ENCODE results near the gene BBLN.

The BBLN gene

DNA sequence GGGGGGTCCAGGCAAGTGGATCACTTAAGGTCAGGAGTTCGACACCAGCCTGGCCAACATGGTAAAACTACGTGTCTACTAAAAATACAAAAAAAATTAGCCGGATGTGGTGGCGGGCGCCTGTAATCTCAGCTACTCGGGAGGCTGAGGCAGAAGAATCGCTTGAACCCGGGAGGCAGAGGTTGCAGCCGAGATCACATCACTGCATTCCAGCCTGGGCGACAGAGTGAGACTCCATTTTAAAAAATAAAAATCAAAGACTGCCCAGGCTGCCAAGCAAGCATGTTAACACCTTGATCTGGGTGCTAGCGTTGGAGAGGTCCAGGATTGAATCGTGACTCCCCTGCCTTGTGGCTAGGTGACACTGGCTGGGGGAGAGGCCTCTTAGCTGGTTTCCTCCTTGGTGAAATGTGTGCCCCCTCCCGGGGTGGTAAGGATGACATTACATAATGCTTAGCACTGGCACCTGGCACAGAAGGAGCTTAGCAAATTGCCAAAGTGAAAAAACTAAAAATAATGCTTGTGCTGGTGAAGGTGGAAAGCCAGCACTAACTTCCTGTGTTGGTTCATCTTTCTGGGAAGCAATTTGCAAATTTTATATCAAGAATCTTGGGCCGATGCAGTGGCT lies 33.5 kb downstream of the BBLN start:
- Histone ChIP-seq H3K9me3 (ENCODE audit: control insufficient read depth, low read length) (no peaks in the 10 kb centered on the region), H3K4me1 (ENCODE audit: control insufficient read depth, insufficient read depth, low read length, poor library complexity, severe bottlenecking) (peaks cover 6% of the 10 kb centered on the region), H3K4me3 (ENCODE audit: extremely low read depth, insufficient read depth, low read length, poor library complexity, severe bottlenecking) (no peak overlapping the region), H3K36me3 (ENCODE audit: control insufficient read depth, insufficient read depth, low read length) (peaks cover 20% of the 10 kb centered on the region), H3K27ac (ENCODE audit: low read depth, low read length, severe bottlenecking) (no peak overlapping the region)
- 93 to 94% methylated on average over 13 to 14 of the region's 14 CpGs for WGBS, 2 experiments (ENCODE audit: insufficient coverage in 2 of 2)

DNA sequence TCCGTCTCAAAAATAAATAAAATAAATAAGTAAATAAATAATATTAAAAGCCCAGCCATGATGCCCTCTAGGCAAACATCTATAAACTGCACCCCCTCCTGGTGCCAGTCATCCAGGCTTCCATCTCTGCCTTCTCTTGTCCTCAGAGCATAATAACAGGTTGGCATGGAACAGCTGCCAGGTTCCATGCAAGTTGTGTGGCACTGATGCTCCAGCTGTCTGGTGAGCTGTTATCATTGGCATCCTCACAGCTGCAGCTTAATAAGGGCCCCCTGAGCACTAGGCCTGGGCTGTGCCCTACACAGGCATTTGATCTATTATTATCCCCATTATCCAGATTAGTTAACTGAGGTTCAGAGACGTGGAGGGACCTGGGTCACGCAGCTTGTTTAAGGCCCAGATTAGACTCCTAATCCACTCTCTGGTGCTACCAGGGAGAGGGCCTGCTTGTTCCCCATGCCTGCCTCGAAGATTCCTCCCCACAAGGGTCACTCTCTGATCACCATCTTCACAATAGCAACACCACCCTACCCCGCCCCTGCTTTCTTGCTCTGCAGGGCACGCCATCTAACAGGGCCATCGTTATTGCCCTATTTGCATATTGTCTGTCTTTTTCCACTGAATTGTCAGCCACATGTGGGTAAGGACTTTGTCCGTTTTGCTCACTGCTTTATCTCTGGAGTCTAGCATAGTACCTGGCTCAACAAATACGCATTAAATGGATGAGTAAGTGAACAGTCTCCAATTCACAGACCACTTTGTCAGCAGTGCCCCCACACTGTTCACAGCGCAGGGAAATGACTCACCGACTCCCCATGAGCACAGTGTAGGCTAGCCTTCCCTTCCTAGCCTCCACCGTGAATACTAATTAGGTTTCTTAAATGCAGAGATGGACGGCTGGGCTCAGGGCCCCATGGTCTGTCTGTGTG lies 41.6 kb downstream of the BBLN start:
- 62 to 73% methylated on average over 9 of the region's 13 CpGs for WGBS, 2 experiments (ENCODE audit: insufficient coverage in 2 of 2)
- peak overlapping the region; percentile 57 for H3K27ac ChIP-seq (ENCODE audit: low read depth, low read length, severe bottlenecking)
- H3K36me3 ChIP-seq (ENCODE audit: control insufficient read depth, insufficient read depth, low read length): no peaks in the 10 kb centered on the region
- no peak overlapping the region for H3K4me3 ChIP-seq (ENCODE audit: extremely low read depth, insufficient read depth, low read length, poor library complexity, severe bottlenecking)
- peaks cover 15% of the 10 kb centered on the region for H3K4me1 ChIP-seq (ENCODE audit: control insufficient read depth, insufficient read depth, low read length, poor library complexity, severe bottlenecking)
- peaks cover 4% of the 10 kb centered on the region for H3K9me3 ChIP-seq (ENCODE audit: control insufficient read depth, low read length)

DNA sequence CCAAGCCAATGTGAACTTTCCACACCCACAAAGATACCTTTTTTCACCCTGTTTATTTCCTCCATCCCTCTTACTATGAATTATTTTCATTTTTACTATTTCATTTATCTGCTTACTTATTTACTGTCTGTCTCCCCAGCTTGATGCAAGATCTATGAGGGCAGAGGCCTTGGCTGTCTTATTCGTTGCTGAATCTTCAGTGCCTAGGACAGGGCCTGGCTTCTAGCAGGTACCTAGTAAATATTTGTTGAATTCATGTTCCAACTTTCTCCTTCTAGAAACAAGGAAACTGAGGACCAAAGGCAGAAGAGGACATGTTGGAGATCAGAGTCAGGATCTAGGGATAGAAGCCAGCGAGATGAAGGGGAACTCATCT lies 42.6 kb downstream of the BBLN start:
- H3K4me1 ChIP-seq (ENCODE audit: control insufficient read depth, insufficient read depth, low read length, poor library complexity, severe bottlenecking): peaks cover 15% of the 10 kb centered on the region
- peak overlapping the region; percentile 77 for H3K4me3 ChIP-seq (ENCODE audit: extremely low read depth, insufficient read depth, low read length, poor library complexity, severe bottlenecking)
- peaks cover 4% of the 10 kb centered on the region for H3K9me3 ChIP-seq (ENCODE audit: control insufficient read depth, low read length)
- H3K27ac ChIP-seq (ENCODE audit: low read depth, low read length, severe bottlenecking): peak overlapping the region; percentile 57
- no peaks in the 10 kb centered on the region for H3K36me3 ChIP-seq (ENCODE audit: control insufficient read depth, insufficient read depth, low read length)
- WGBS, 2 experiments (ENCODE audit: insufficient coverage in 2 of 2): 0 to 14% methylated on average over 1 of the region's 2 CpGs

- WGBS, 2 experiments (ENCODE audit: insufficient coverage in 2 of 2): 1% methylated on average over 57 to 61 of the region's 72 CpGs
Measured at GRCh38 chr9:128203024-128203706, 43.1 kb downstream of the BBLN start, which contains the start of gene DNM1. Gene DNM1, plus strand, starts transcription at chr9:128203379. Its CDS starts 92 bp downstream, at chr9:128203471.

GRCh38 chr9:128203707-128204551 lies 43.9 kb downstream of the BBLN start:
- 0% methylated on average over 9 to 10 of the region's 67 CpGs for WGBS, 2 experiments (ENCODE audit: insufficient coverage in 2 of 2)
- peak overlapping the region; percentile 62 for H3K27ac ChIP-seq (ENCODE audit: low read depth, low read length, severe bottlenecking)
- H3K4me3 ChIP-seq (ENCODE audit: extremely low read depth, insufficient read depth, low read length, poor library complexity, severe bottlenecking): peak overlapping the region; percentile 77
- peaks cover 4% of the 10 kb centered on the region for H3K9me3 ChIP-seq (ENCODE audit: control insufficient read depth, low read length)
- peaks cover 15% of the 10 kb centered on the region for H3K4me1 ChIP-seq (ENCODE audit: control insufficient read depth, insufficient read depth, low read length, poor library complexity, severe bottlenecking)
- H3K36me3 ChIP-seq (ENCODE audit: control insufficient read depth, insufficient read depth, low read length): no peaks in the 10 kb centered on the region

More at GRCh38 chr9:128203024-128203706, 43.1 kb downstream of the BBLN start, which contains the start of gene DNM1:
- H3K4me3 ChIP-seq (ENCODE audit: extremely low read depth, insufficient read depth, low read length, poor library complexity, severe bottlenecking): peak within 1 kb of the TSS; percentile 77
- peak within 1 kb of the TSS; percentile 62 for H3K27ac ChIP-seq (ENCODE audit: low read depth, low read length, severe bottlenecking)
- peaks cover 15% of the 10 kb centered on the region for H3K4me1 ChIP-seq (ENCODE audit: control insufficient read depth, insufficient read depth, low read length, poor library complexity, severe bottlenecking)
- peaks cover 4% of the 10 kb centered on the region for H3K9me3 ChIP-seq (ENCODE audit: control insufficient read depth, low read length)
- no peaks in the 10 kb centered on the region for H3K36me3 ChIP-seq (ENCODE audit: control insufficient read depth, insufficient read depth, low read length)

DNA sequence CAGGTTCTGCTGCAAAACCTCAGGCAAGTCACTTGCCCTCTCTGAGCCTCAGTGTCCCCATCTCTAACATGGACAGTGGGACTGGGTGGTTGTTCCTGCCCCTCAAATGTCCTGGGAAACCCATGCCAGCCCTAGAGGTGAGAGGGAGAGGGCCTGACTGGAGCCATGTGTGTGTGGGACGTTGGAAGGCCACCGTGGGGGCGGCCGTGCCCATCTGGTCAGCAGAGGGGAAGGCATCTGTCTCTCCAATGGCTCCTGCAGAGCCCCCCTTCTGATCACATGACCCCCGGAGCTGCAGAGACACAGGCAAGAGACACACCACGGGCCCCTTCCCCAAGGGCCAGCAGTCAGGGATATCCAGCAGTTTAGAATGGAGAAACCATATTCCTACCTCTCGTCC lies 44.8 kb downstream of the BBLN start:
- H3K27ac ChIP-seq (ENCODE audit: low read depth, low read length, severe bottlenecking): no peak overlapping the region
- H3K36me3 ChIP-seq (ENCODE audit: control insufficient read depth, insufficient read depth, low read length): no peaks in the 10 kb centered on the region
- H3K4me3 ChIP-seq (ENCODE audit: extremely low read depth, insufficient read depth, low read length, poor library complexity, severe bottlenecking): peak overlapping the region; percentile 77
- WGBS, 2 experiments (ENCODE audit: insufficient coverage in 2 of 2): 83 to 88% methylated on average over 6 to 7 of the region's 7 CpGs
- H3K9me3 ChIP-seq (ENCODE audit: control insufficient read depth, low read length): peaks cover 4% of the 10 kb centered on the region
- H3K4me1 ChIP-seq (ENCODE audit: control insufficient read depth, insufficient read depth, low read length, poor library complexity, severe bottlenecking): peaks cover 12% of the 10 kb centered on the region

DNA sequence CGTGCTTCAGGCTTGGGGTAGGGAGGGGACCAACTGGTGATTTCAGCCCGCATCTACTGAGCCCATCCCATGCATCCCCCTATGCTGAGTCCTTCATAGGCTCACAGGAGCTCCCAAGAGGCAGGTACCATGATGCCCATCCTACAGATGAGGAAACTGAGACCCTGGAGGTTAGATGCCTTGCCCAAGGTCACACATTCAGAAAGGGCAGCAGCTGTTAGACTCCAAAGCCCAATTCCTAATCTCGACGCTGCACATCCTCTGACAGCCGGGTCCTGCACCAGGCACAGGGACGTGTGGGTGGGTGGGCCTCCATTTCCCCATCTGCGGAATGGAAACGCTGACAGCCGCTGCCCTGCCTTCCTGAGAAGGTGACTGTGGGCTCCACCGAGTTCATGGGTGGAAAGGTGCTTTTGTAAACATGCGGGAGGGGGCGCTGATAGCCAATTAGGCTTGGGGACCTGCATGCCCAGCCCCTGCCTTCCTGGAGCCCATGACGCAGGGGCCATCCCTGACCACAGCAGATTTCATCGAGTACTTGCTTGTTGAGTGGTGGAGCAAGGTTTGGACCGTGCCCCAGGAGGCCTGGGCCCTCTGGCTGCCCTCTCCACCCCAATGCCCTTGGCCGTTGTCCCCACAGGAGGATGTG lies 45.4 kb downstream of the BBLN start:
- peaks cover 4% of the 10 kb centered on the region for H3K9me3 ChIP-seq (ENCODE audit: control insufficient read depth, low read length)
- 88 to 94% methylated on average over 13 to 15 of the region's 16 CpGs for WGBS, 2 experiments (ENCODE audit: insufficient coverage in 2 of 2)
- H3K4me1 ChIP-seq (ENCODE audit: control insufficient read depth, insufficient read depth, low read length, poor library complexity, severe bottlenecking): peaks cover 12% of the 10 kb centered on the region
- H3K4me3 ChIP-seq (ENCODE audit: extremely low read depth, insufficient read depth, low read length, poor library complexity, severe bottlenecking): no peak overlapping the region
- H3K27ac ChIP-seq (ENCODE audit: low read depth, low read length, severe bottlenecking): no peak overlapping the region
- H3K36me3 ChIP-seq (ENCODE audit: control insufficient read depth, insufficient read depth, low read length): no peaks in the 10 kb centered on the region

GRCh38 chr9:128206484-128206883 lies 46.4 kb downstream of the BBLN start:
- no peak overlapping the region for H3K4me3 ChIP-seq (ENCODE audit: extremely low read depth, insufficient read depth, low read length, poor library complexity, severe bottlenecking)
- WGBS, 2 experiments (ENCODE audit: insufficient coverage in 2 of 2): 91 to 92% methylated on average over 3 of the region's 3 CpGs

DNA sequence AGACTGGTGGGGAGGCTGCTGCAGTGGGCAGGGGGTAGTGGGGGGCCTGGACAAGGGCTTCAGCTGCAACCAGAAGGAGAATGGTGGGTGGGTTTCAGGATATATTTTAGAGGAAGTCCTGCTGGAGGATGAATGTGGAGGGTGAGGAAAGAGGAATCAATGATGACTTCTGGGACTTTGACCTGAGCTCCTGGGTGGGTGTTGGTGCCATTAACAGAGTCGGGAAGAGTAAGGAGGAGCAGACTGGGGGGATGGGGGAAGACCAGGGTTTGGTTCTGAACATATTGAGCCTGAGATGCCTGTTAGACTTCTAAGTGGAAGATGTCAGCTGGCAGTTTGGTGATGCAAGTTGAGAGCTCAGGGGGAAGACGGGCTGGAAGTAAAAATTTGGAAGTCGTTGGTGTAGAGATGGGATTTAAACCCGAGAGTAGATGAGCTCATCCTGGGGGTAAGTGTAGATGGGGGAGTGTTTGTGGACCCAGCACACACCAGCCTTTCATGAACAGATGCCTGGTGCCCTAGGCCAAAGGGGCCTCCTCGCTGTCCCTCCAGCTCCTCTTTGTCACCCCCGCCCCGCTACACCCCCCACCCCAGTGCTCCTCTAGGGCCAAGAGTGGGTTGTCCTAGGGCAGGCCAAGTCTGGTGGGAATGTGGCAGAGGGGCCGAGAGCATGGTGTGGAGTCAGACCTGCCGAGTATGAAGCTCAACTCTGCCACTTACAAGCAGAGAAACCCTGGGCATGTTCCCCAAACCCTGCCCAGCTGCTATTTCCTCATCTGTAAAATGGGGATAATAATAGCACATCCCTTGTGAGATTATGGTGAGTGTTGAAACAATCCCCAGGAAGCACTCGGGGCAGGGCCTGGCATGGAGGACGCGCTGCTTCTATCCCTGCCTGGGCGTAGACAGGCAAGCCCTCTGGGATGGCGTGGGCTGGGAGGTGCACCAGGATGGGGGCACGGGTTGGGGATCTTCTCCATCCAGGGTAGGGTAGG lies 47.1 kb downstream of the BBLN start:
- Histone ChIP-seq H3K27ac (ENCODE audit: low read depth, low read length, severe bottlenecking) (no peak overlapping the region), H3K4me3 (ENCODE audit: extremely low read depth, insufficient read depth, low read length, poor library complexity, severe bottlenecking) (no peak overlapping the region), H3K36me3 (ENCODE audit: control insufficient read depth, insufficient read depth, low read length) (no peaks in the 10 kb centered on the region), H3K4me1 (ENCODE audit: control insufficient read depth, insufficient read depth, low read length, poor library complexity, severe bottlenecking) (peaks cover 5% of the 10 kb centered on the region), H3K9me3 (ENCODE audit: control insufficient read depth, low read length) (no peaks in the 10 kb centered on the region)
- 94 to 100% methylated on average over 4 to 9 of the region's 15 CpGs for WGBS, 2 experiments (ENCODE audit: insufficient coverage in 2 of 2)

More at GRCh38 chr9:128206484-128206883, 46.4 kb downstream of the BBLN start:
- no peaks in the 10 kb centered on the region for H3K36me3 ChIP-seq (ENCODE audit: control insufficient read depth, insufficient read depth, low read length)
- no peak overlapping the region for H3K27ac ChIP-seq (ENCODE audit: low read depth, low read length, severe bottlenecking)
- peaks cover 4% of the 10 kb centered on the region for H3K9me3 ChIP-seq (ENCODE audit: control insufficient read depth, low read length)
- peaks cover 12% of the 10 kb centered on the region for H3K4me1 ChIP-seq (ENCODE audit: control insufficient read depth, insufficient read depth, low read length, poor library complexity, severe bottlenecking)

Data from mesodermal cell (in vitro differentiated cells).